Measurements from ENCODE around the gene NR0B2.

GRCh38 chr1:26960625-26960966 lies 46.8 kb upstream of the NR0B2 start:
- no peak; the same call in 1 of the 2 replicates for TF ChIP-seq CTCF (IDR thresholded peaks at IDR 0.05)
- TF ChIP-seq ZFX (IDR thresholded peaks at IDR 0.05; ENCODE audit: borderline replicate concordance), result no peak
